Heart left ventricle (tissue), 16 donors: ENCODE results near the gene STEAP1B. TPM values are rescaled to one million over a fixed set of nuclear protein-coding genes. Genes with fewer than 3 reads are reported as not detected.
"Not testable (repeated sequence)": the region's sequence is repeated elsewhere in the genome, so short reads cannot be mapped to it uniquely, and the experiment has no call there.

ENCODE experiments used
- ATAC-seq, 4 donors: fragments of 200-7000 bp; cut with Tn5 transposase; one replicate each; pipeline ENCODE4 v1.9.1; 2020 to 2022; ENCODE audit warnings: moderate library complexity in 4 of 4, mild to moderate bottlenecking in 3 of 4, moderate number of reproducible peaks in 1 of 4
- DNase-seq, 5 donors: peaks; one replicate each; pipeline ENCODE4 v3.0.0-alpha.2; 2020
- H3K27ac ChIP-seq, 12 donors: fragments of 200-600 bp; sonication (generic) in 4 of 12; one replicate each; pipeline versions ENCODE4 v1.5.0 to v1.8.0; 2016 to 2022; ENCODE audit warnings: mild to moderate bottlenecking in 2 of 12
- H3K27me3 ChIP-seq, 9 donors: fragments of 200-600 bp; sonication (generic) in 2 of 9; one replicate each; pipeline versions ENCODE4 v1.5.1 to v1.8.0; 2016 to 2022; ENCODE audit warnings: mild to moderate bottlenecking in 3 of 9
- H3K36me3 ChIP-seq, 9 donors: fragments of 200-600 bp; sonication (generic) in 2 of 9; one replicate each; pipeline versions ENCODE4 v1.5.0 to v1.8.0; 2018 to 2022; ENCODE audit warnings: mild to moderate bottlenecking in 2 of 9
- H3K4me1 ChIP-seq, 12 donors: fragments of 200-600 bp; sonication (generic) in 4 of 12; one replicate each; pipeline versions ENCODE4 v1.5.0 to v1.8.0; 2016 to 2022; ENCODE audit warnings: mild to moderate bottlenecking in 3 of 12
- H3K4me3 ChIP-seq, 12 donors: fragments of 200-600 bp; sonication (generic) in 4 of 12; one replicate each; pipeline versions ENCODE4 v1.5.0 to v1.8.0; 2017 to 2022; ENCODE audit warnings: mild to moderate bottlenecking in 9 of 12, moderate library complexity in 4 of 12
- H3K9me3 ChIP-seq, 12 donors: fragments of 200-600 bp; sonication (generic) in 4 of 12; one replicate each; pipeline versions ENCODE4 v1.5.0 to v1.8.0; 2016 to 2022; ENCODE audit warnings: mild to moderate bottlenecking in 1 of 12
- POLR2A ChIP-seq, 2 donors: fragments of 450-650 bp; IDR thresholded peaks; one replicate each; pipeline ENCODE4 v1.6.1; 2017; ENCODE audit warnings: antibody characterized with exemption in 2 of 2, mild to moderate bottlenecking in 2 of 2, moderate library complexity in 2 of 2
- WGBS, 4 donors: extraction: QIAGEN DNeasy Blood & Tissue Kit in 2 of 4; methylation state at CpG; one replicate each; pipeline versions ENCODE4 v1.1.5 to v1.1.7; 2013 to 2018; 5-methylcytosine and 5-hydroxymethylcytosine counted together
- intact Hi-C, 10 donors: fragments of 100-400 bp; cut with DNase I; formaldehyde crosslinking; loops; one replicate each; pipeline versions ENCODE4 v1.11.1 to v1.14.2; 2022
- polyA plus RNA-seq, 2 donors: library from polyadenylated mRNA; stranded (reverse); fragments of 200-250 nt; gene quantifications; one replicate each; pipeline ENCODE4 v1.2.3, GENCODE V29; 2013
- total RNA-seq, 9 donors: library from RNA; depleted of rRNA in 2 of 9; stranded (reverse); fragments of >200 nt in 2 of 9; fragmentation: NEBNext Ultra II Directional in 3 of 9; extraction: Animal tissue kit (Norgen Biotek cat#: 25700) in 3 of 9; gene quantifications; one replicate each; pipeline versions ENCODE4 v1.1.0 to v1.2.4, GENCODE V29; 2016 to 2023
- TF ChIP-seq, protein P1 (sequence below), 12 donors: fragments of 200-600 bp; sonication (generic) in 4 of 12; IDR thresholded peaks; one replicate each; pipeline versions ENCODE4 v1.5.0 to v1.8.0; 2018 to 2022; ENCODE audit warnings: antibody characterized with exemption in 12 of 12, mild to moderate bottlenecking in 5 of 12
- donor health status: ischemic (EF 13 %, LVEDD 7.1; RV severe dilation, severe dysfunction).
- donor health status: healthy with polysubstance abuse.
- donor health status: DM: no; HTN: yes; CAD: no.
- donor health status: DM: no; HTN: no; CAD: no.
- donor health status: ischemic (EF 25% LVEDD 6.9; RV normal size, moderate dysfunction).
- donor health status: ischemic (EF 25% LVEDD 5.7; RV mildly dilated, moderate dysfunction).
- donor health status: healthy.
- donor health status: DM: yes; HTN: yes; CAD: no.
- donor health status: ischemic (EF 35%, LVEDD 5.7; RV mildly dilated, moderate dysfunction).
- donor health status: nonischemic (EF 11% LVEDD 7.7; RV severe dilation, severe dysfunction).
- donor health status: DM: yes; HTN: yes; CAD: no.
- donor health status: PGD.
- donor health status: ischemic (EF 29% LVEDD 5.4; RV normal size, mild dysfunction).
- donor health status: nonischemic (EF 23%, LVEDD 6.1; RV moderate dilation, normal function).

The STEAP1B gene
- total and polyA plus RNA-seq, 11 donors, result 0.26 to 1.7 (median 0.51) TPM; not detected in 2

DNA sequence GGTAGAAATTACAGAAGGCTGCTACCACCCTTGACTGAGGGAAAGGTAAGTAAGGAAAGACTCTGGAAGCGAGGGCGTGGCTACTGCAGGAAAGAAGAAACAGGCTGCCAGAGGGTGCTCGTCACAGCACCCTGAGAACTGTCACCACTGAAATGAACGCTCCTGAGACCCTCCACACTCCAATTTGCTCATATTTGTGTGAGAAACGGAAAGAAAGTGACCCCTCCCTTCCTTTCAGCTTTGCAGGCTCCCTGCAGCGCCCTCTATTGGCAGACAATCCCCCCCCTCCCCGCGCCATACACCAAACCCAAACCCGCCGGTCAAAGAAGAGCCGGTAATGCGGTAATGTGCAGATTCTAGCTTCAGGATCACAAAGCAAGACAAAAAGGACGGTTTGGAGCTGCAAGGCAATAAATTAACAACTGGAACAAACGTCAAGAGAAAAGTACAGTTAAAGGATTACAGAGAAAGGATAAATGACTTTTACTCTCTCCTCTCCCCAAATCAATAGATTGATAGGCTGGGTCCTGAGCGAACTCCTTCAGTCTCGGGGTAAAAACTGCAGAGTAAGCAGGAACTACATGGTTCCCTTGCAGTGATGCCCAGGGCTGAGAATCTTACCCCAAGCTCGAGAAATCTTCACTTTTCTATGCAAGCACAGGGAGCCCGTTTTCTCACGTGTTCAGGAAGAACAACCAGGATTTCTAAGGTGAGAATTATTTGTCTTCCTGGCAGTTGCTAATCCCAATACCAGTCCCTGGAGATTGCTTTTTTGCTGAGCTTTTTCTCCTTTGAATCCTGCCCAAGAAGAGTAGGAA, 47.6 kb downstream of the STEAP1B start:
- peak overlapping the region in 9 of 12 donors; percentile 22 to 44 (median 31) for H3K4me3 ChIP-seq
- DNase-seq, result peak; percentile 48 to 74 (median 57)
- intact Hi-C loops, result no loop called here
- 22 to 29% (median 24%) methylated on average over 19 of the region's 19 CpGs for WGBS, 4 donors
- H3K9me3 ChIP-seq, result no peaks in the 10 kb centered on the region
- H3K4me1 ChIP-seq, result peaks cover 0 to 14% (median 5%) of the 10 kb centered on the region in 12 donors
- peak overlapping the region in 3 of 12 donors; percentile 23 to 28 (median 24) for H3K27ac ChIP-seq
- ATAC-seq, result peak; percentile 58 to 88 (median 72)
- peaks cover 0 to 22% (median 0%) of the 10 kb centered on the region in 9 donors for H3K27me3 ChIP-seq
- TF ChIP-seq POLR2A (IDR thresholded peaks at IDR 0.05), result no peak
- TF ChIP-seq, protein P1, sequence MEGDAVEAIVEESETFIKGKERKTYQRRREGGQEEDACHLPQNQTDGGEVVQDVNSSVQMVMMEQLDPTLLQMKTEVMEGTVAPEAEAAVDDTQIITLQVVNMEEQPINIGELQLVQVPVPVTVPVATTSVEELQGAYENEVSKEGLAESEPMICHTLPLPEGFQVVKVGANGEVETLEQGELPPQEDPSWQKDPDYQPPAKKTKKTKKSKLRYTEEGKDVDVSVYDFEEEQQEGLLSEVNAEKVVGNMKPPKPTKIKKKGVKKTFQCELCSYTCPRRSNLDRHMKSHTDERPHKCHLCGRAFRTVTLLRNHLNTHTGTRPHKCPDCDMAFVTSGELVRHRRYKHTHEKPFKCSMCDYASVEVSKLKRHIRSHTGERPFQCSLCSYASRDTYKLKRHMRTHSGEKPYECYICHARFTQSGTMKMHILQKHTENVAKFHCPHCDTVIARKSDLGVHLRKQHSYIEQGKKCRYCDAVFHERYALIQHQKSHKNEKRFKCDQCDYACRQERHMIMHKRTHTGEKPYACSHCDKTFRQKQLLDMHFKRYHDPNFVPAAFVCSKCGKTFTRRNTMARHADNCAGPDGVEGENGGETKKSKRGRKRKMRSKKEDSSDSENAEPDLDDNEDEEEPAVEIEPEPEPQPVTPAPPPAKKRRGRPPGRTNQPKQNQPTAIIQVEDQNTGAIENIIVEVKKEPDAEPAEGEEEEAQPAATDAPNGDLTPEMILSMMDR (IDR thresholded peaks at IDR 0.05), result peak; percentile 51 to 87 (median 76)
- H3K36me3 ChIP-seq, result no peaks in the 10 kb centered on the region

DNA sequence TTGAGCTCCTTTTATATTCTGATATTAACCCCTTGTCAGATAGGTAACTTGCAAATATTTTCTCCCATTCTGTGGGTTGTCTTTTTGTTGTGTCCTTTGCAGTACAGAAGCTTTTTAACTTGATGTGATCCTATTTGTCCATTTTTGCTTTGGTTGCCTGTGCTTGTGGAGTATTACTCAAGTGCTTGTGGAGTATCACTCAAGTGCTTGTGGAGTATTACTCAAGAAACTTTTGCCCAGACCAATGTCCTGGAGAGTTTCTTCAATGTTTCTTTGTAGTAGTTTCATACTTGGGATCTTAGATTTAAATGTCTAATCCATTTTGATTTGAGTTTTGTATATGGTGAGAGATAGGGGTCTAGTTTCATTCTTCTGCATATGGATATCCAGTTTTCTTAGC, 50.0 kb downstream of the STEAP1B start:
- H3K9me3 ChIP-seq, DNase-seq, H3K4me3 ChIP-seq, H3K36me3 ChIP-seq, ATAC-seq, H3K27ac ChIP-seq, intact Hi-C loops: not testable (repeated sequence)
- Histone ChIP-seq H3K27me3 (peaks cover 0 to 22% (median 0%) of the 10 kb centered on the region in 9 donors), H3K4me1 (peaks cover 0 to 27% (median 20%) of the 10 kb centered on the region in 12 donors)

DNA sequence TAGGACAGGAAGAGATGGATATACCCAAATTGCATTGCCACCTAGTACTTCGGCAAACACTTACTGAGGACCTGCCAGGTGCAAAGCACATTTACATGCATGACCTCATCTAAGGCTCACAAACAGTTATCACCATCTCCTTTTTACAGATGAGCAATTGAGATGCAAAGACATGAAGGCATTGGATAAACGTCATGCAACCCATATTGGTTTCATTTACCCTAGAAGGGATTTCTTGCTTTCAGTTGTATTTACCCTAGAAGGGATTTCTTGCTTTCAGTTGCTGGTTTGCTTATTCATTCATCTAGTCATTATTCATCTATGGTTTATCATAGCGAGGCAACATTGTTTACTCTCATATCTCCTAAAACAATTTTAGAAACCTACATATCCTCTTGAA, 52.2 kb downstream of the STEAP1B start:
- Histone ChIP-seq H3K4me1 (peaks cover 3 to 43% (median 31%) of the 10 kb centered on the region in 12 donors), H3K9me3 (no peaks in the 10 kb centered on the region), H3K27ac (no peak overlapping the region), H3K36me3 (no peaks in the 10 kb centered on the region), H3K27me3 (peaks cover 0 to 9% (median 0%) of the 10 kb centered on the region in 9 donors), H3K4me3 (no peak overlapping the region)
- 90 to 96% (median 95%) methylated on average over 3 of the region's 3 CpGs for whole genome bisulfite sequencing, 4 donors
- intact Hi-C loops, result loop anchor here in 3 of 10 donors (5.0 to 10.0 kb wide), 3 partner anchors 93 to 233 kb away; partner anchors contain the start of gene RAPGEF5 (in 1 of the 3)
- TF ChIP-seq, protein P1 (IDR thresholded peaks at IDR 0.05), result no peak
- TF ChIP-seq POLR2A (IDR thresholded peaks at IDR 0.05), result no peak
- no peak for ATAC-seq
- no peak for DNase-seq

DNA sequence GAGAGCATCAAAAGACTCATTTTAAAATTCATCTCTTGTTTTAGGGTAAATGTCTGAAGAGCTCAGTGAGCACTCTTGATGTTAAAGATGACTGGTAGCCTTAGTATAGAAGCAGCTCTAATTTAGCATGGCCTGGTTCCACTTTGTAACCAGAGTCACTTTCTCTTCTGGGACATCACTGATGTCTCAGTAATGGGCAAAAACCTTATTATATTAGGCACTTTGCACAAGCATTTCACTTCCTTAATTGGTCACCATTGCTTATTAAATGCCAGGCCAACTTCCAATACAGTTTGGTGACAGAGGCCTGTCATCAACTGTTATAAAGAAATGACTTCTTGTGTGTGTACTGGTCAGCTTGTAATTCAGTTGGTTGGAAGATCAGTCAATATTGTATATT, 53.0 kb downstream of the STEAP1B start:
- H3K9me3 ChIP-seq, result no peaks in the 10 kb centered on the region
- peak overlapping the region in 2 of 12 donors; percentile 62 to 85 for H3K27ac ChIP-seq
- H3K4me1 ChIP-seq, result peaks cover 3 to 38% (median 28%) of the 10 kb centered on the region in 12 donors
- no peak for DNase-seq
- no peak for ATAC-seq
- no peaks in the 10 kb centered on the region for H3K36me3 ChIP-seq
- intact Hi-C loops, result loop anchor here in 3 of 10 donors (5.0 to 10.0 kb wide), 3 partner anchors 92 to 232 kb away; partner anchors contain the start of gene RAPGEF5 (in 1 of the 3)
- no peak overlapping the region for H3K4me3 ChIP-seq
- TF ChIP-seq, protein P1 (IDR thresholded peaks at IDR 0.05), result no peak
- no peak for TF ChIP-seq POLR2A (IDR thresholded peaks at IDR 0.05)
- peaks cover 0 to 4% (median 0%) of the 10 kb centered on the region in 9 donors for H3K27me3 ChIP-seq
